Fibroblast of peridontal ligament (primary cell): ENCODE measurements around the gene NRCAM.

Experiments
- DNase-seq: peaks from one replicate; pipeline ENCODE4 v3.0.0-alpha.2; 2010; ENCODE audit errors: extremely low read depth

The NRCAM gene

DNA sequence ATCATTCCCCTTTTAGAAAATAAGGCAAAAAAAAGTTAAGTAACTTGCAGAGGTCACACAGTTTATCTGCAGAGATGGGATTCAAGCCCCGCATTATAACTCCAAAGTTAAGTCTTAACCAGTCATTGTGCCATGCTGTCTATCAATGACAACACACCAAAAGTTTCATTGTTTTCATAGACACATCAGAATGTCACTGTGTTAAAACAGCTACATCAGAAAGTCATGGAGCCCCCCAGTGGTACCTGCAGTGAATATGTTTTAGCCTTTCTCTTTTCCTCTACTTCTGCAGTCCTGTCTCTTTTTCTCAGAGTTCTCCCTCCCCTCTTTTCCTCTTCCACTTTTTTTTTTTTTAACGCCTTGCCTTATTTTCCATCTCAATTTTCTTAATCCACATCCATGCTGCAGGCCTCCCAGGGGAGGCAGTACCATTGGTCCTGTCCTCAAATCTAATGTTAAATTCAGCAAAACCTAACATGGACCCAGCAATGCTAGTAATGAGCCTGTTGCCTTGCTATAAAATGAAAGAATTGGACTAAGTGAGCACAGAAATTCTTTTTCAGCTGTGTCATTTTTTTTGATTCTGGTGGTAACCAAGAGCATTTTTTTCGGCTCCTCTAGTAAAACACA is 3.8 kb upstream of the NRCAM start:
- peak; percentile 41 for DNase-seq

DNA sequence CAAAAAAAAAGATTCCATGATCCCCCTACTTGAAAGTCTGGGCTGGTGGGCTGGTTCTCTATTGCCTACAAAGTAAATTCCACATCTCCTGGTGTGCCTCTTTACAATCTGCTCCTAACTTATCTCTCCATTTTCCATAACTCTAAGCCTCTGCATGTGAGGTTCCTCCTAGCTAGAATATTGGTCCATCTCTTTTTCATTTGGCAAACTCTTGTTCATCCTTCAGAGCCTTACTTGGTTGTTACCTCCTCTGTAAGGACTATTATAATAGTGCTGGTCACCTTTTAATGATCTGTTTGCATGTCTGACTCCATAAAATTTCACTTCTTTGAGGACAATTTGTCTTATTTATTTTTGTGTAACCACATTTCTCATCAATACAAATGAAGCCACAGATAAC is 1.6 kb upstream of the NRCAM start:
- no peak for DNase-seq

DNA sequence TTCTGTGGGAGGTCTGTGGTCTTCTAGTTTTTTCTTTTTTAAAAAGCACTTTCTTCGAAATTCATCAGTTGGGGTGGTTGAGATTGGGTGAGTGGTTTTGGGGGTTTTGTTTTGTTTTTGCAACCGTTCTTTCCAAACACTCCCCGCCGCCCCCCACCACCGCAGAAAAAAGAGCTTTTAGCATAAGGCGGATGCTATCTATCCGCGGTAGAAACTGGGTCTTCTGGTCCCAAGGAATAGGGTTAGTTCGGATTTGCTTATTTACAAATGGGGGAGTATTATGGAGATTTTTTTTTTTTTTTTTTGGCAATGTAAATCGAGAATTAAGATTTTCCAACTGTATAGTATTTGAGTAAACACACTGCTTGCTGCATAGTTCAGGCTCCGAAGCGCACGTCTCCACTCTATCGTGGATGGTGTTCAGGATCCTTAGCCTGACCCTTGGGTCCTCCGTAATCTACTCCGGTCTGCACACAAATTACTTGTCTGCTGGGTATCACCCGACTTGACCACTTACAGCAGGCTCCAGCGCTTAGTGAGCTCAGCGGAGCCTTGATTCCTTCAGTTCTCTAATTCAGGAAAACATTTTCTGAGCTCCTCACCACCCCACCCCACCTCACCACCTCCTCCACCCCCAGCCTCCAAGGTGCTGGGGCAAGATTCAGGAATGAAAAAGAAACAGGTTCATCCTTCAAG is 757 bp upstream of the NRCAM start:
- no peak for DNase-seq

DNA sequence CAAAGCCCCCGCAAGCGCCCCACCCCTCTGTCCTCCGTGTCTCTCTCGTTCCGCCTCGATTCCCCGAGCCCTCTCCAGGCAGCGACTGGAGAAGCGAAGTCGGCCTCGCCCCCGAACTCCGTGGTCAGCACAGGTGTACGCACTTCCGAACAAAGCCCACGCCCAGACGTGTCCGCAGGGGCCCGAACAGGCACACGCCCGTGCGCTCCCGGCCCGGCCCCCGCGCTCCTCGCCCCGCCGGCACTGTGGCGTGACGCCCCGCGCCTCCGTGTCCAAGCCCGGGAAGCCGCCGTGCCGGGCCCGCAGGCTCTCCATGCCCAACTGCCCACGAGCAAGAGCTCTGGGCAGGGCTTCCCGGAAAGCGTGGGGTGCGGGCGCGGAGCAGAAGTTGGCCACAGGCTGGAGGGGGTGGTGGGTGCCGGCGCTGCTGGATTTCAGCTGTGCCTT is 662 bp downstream of the NRCAM start:
- DNase-seq, result no peak

DNA sequence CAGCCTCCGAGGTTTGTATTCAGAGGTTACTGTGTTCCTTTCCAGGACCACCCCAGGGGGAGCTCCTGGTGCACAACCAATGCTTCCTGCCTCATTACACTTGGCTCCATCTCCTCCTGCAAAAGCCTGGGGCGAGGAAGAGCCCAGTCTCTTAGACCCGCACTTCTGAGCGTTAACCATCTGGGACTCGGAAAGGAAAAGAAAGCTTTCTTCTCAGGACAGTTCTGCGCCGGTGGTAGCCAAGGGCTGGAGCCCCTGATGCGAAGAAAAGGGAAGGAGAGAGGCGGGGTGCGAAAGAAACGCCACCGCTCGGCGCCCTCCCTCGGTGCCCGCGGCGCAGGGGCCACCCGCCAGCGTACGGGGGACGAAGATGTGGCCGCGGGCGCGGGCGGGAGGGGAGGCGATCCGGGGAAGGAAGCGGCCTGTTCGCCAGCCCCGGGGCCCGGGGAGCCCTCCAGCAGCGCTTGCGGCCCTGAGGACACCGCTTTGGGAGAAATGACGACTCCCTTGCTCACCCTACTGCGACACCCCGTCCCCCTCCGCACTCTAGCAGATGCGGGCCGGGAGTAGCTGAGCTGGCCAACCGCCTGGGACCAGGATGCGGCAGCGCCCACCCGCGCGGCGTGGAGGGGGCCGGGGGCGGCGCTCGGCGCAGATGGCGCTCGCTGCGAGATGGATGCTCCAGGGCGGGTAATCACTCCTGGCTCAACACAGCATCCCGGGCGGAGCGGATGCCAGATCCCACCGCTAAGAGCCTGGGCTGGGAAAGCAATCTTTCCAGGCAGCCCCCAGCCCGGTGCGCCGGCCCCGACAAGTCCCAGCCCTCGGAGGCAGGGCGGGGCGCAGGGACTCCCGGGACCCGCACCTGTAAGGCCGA is 1.3 kb downstream of the NRCAM start:
- peak; percentile 15 for DNase-seq

DNA sequence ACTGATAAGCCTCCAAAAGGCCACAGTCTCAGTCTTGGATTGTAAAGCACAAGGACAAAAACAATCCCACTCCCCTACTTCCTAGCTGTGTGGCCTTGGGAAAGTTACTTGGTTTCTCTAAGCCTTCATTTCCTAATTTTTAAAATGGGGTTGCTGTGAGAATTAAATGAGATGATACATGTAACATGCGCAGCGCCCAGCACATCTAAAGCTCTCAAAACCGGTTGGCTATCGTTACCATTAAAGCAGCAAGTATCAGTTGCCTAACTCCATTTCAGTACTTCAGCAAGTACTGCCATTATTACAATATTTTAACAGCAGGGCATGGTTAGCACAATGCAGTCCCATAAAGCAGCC is 1.9 kb downstream of the NRCAM start:
- DNase-seq, result no peak

DNA sequence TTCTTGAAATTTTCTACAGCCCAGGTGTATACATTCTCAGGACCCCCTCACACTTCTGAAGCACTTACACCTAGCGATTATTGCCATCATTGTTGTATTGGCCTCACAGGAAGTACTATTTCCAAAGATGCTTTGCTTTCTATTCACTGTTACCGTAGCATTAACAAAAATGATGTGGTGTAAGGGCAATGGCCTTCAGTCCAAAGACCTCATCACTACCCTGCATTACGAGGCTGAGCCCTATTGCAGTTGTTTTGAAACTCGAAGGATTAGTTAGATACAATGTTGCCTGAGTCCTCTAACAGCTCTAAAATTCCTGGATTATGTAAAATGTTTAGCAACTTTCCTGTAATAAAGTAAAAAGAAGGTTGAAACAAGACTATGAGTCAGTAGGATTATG is 2.9 kb downstream of the NRCAM start:
- DNase-seq, result no peak

DNA sequence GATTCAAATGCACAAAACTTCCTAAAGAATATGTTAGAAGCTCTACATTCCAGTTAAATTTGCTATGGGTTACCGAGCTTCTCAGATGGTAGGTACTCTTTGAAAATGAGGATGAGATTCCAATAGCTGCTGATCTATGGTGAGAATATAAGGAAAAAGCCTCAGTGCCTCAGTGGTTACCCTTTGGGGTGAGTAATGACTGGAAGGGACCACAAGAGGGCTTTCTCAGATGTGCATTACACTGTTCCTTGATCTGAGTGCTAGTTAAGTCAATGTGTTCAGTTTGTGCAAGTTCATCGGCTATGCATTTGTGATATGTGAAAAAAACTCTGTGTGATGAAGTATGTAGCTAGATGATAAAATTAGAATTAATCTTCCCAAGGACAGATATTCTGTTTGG is 3.5 kb downstream of the NRCAM start:
- peak; percentile 44 for DNase-seq

DNA sequence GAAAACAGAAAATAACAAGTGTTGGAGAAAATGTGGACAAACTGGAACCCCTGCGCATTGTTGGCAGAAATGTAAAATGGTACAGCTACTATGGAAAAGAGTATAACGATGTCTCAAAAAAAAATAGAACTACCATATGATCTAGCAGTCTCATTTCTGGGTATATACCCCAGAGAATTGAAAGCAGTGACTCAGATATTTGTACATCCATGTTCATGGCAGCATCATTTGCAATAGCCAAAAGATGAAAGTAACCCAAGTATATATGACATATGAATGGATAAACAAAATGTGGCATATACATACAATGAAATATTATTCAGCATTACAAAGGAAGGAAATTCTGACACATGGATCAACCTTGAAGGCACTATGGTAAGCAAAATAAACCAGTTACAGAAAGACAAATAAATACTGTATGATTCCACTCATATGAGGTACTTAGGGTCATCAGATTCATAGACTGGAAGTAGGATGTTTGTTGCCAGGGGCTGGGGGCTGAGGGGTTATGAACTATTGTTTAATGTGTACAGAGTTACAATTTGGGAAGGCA is 4.9 kb downstream of the NRCAM start:
- no peak for DNase-seq

DNA sequence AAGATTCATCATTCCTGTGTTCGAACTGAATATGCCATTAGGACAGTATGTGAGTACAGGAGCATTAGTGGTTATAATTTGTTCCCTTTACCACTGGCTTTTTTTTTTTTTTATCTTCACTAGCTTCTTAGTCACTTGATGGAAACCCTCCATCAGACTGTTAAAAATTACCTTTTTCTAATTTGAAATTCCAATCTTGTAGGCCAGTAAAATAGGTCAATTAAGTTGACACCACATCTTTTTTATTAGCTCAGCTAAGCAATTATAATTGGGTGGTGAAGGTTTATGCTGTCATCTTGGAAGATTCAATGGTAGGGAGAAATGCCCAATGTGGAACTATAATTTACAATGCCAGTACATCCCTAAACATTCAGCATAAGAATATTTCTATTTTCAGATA is 6.1 kb downstream of the NRCAM start:
- no peak for DNase-seq

DNA sequence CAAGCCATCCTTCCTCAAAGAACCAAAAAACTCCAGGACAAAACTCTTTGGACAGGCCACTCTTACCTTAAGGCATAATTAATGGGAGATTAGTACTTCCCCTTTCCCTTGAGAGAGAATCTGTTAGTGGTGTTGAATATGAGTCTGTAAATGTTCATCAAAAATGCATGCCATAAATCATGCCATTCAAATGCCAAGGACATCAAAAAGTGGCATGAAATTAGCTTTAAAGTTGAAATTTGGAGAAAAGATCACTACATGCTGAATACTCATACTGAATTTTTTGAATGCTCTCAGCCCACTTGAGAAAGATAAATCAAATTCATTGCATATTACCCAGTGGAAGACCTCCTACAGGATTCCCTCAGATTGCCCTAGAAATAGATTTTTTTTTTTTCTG is 6.7 kb downstream of the NRCAM start:
- no peak for DNase-seq

DNA sequence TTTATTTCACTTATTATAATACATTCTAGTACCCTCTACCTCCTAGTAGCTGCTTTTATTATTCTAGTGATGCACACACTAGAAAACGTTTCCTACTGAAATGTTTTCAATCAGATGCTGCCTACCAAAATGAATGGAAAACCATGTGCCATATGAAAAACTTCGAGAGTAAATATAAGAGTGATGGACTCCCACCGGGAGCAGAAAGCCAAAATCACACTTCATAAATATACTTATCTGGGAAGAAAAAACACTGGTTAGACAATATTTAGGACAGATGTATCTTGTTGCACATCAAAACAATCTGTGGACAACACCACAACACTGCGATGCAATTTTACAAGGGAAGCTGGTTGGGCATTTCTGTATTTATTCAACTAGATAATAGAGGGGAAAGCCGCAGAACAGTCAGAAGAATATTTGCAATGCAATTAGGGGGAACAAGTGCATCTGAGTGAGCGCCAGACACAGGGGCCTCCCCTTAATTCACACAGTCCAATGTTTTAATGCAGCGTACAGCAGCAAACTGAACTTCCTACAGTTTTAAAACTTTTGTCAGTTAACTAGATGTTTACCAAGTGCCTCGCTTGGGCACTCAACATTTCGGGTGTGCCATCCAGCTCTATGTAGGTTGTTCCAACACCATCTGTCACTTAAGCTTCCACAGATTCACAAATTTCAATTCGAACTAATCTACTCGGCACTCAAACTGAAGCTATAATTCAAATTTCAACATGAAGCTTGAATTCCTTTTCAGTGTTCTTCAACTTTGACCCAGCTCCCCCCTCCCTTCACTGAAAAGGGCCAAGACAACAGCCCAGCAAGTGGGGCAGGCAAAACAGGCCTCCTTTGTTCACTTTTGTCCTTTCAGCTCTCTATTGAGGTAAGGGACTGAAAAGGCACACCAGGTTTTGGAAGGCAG is 7.4 kb downstream of the NRCAM start:
- no peak for DNase-seq

DNA sequence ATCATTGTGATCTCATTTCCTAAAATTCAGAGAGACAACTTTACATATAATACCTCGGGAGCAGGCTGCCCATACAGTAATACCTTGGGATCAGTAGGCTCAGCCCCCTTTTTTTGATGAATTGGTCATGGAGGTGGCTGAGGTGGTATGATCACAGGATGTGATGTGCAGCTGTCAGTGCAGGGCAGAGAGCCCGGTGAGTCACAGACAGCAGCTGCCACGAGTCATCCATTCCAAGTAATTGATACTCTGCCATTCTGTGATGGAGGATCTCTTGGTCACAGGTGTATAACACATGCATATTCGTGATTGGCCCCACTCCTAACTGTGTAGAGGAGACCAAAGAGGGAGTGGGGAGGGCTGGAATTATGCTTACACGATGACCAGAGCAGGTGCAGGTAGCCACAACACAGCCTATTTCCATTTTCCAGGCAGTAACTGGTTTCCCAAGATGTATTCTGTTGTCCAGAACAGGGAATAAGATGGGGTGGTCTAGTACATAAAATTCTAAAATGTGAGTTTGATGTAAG is 14.1 kb downstream of the NRCAM start:
- no peak for DNase-seq

DNA sequence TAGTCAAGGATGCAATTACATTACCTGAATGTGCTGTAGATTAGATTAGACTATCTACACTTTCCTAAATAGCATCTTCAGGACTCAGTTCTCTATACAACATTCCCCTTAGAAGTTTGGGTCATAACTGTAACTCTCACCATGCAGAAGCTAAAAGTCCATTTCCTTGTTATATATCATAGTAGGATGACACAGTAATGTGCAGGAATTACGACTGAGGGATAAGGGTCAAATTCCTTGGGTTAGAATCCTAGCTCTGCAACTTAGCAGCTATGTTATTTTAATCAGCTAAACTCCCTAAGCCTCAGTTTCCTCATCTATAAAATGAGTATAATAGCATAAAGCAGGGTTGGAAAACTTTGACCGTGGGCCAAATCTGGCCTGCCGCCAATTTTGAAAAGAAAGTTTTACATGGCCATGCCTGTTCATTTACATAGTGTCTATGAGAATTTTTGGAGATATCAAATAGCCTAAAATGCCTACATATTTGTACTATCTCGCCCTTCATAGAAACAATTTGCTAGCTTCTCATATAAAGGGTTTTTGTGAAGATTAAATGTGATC is 14.8 kb downstream of the NRCAM start:
- DNase-seq, result no peak

DNA sequence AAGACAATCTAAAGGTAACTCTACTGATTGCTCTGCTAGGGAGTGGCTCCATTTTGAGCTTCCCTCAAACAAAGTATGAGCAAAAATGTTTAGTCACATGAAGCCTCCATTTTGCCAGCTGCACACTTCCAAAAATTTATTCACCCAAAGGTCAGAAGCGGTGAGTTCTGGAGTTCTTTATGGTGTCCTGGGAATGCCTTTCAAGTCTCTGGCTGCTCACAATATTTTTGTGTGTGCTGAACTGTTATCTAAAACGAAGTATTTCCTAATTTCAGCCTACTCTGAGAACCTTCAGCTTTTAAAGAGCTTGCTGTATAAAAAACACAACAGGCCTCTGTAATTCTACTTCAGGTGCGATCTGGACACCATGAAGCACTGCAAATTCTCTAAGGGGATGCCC is 15.6 kb downstream of the NRCAM start:
- DNase-seq, result no peak

DNA sequence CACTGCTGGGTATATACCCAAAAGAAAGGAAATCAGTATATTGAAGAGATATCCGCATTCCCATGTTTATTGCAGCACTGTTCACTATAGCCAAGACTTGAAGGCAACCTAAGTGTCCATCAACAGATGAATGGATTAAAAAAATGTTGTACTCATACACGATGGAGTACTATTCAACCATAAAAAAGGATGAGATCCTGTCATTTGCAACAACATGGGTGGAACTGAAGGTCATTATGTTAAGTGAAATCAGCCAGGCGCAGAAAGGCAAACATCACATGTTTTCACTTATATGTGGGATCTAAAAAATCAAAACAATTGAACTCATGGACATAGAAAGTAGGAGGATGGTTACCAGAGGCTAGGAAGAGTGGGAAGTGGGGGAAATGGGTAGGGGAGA is 19.3 kb downstream of the NRCAM start:
- DNase-seq, result no peak

DNA sequence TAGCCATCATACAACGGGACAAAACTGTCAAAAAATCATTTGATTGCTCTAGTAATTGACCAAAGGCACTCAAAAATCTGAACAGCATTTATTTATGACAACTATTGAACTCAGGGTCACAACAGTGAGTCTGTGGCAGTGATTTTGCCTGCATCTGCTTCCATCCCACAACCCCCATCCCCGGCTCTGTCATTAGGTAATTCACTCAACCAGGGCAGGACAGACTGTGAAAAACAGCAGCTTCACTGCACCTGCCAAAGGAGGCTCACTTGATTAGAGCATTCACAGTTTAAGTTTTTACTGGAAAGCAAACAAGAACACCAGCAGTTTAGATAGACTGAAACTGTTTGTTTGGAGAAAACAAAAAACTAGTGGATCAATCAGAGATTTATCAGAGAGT is 22.2 kb downstream of the NRCAM start:
- no peak for DNase-seq

DNA sequence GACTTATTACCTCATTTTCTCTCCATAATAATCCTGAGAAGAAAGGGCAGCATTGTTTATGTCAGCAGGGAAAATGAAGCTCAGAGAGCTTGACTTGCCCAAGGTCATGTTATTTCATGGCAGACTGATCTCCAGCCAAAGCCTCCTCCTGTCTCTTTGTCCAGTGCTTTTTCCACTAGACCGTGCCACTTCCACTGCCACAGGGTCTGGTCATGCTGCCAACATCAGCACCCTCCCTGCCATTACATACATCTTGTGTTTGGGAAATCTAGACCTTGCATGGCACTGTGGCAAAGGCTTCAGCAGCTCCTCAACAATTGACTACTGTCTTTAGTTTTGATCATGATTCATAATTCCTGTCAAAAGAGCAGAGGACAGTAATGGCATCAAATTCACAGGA is 25.1 kb downstream of the NRCAM start:
- DNase-seq, result no peak

DNA sequence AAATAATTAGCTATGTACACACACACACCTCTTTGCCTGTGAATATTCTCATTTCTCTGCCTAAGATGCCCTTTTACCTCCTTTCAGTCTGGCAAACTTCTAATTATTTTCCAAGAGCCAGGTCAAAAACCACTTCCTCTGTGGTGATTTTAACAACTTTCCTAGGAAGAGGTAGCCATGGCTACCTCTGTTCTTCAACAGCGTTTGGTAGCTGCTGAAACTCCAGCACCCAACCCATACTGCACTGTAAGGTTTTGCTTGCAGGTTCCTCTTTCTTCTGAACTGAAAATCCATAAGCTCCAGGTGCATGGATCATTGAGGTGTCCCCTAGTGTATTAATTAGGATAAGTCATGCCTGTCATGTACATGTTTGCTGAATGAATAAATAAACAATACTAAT is 25.6 kb downstream of the NRCAM start:
- DNase-seq, result no peak

DNA sequence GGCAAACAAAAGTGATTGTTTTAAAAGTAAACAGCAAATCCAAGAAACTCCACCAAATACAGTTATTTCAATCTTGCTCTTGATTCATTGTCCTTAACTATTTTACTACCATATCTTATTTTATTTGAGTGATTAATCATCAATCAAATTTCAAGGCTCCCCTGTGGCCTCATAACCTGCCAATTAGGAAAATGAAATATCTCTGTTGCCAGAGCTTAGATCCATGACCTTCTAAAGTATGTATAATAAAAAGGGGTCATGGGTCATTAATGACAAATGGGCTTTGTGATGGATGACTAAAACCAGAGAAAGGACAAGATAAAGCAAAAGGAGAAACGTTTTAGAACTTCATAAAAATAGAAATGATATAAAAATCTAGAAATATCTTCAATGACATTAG is 28.5 kb downstream of the NRCAM start:
- DNase-seq, result no peak

DNA sequence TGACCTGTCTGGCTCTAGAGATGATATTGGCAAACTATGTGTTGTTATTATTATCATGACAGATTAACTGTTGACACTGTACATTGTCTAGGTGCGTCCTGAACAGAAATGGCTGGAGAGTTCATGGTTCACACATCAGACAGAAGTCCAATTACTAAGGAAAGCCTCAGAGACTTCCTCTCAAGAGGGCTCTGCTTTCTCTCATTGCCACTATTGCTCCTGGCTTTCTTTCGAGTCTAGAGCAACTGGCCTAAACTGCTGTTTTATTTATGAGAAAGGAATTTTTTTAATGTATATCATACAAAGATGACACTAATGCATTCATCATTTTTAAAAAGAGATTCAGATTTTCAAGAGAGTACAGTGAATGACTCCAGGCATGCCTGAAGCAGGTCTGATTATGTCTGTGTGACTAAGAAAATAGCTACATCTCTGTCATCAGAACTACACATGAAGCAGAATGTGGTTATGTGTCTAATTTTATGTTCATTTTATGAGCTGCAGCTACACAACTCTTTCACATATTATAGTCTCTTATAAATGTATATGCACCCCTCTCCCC is 30.4 kb downstream of the NRCAM start:
- DNase-seq, result no peak
